Psoas muscle (tissue), 8 donors: ENCODE measurements around the gene MARCHF6. TPM values are rescaled to one million over a fixed set of nuclear protein-coding genes. Genes with fewer than 3 reads are reported as not detected.

ENCODE experiments used
- ATAC-seq, 4 donors: fragments of 200-7000 bp; cut with Tn5 transposase; one replicate each; pipeline ENCODE4 v1.9.1; 2020; ENCODE audit warnings: moderate library complexity in 3 of 4, mild to moderate bottlenecking in 2 of 4
- DNase-seq, 2 donors: peaks; one replicate each; pipeline ENCODE4 v3.0.0-alpha.2; 2020
- H3K27ac ChIP-seq: fragments of 200-600 bp; one replicate; pipeline ENCODE4 v1.8.0; 2022
- H3K27me3 ChIP-seq, 3 donors: fragments of 200-600 bp in 1 of 3; one replicate each; pipeline versions ENCODE4 v1.6.1 to v1.8.0; 2013 to 2022; ENCODE audit warnings: low read length in 2 of 3, mild to moderate bottlenecking in 2 of 3, moderate library complexity in 1 of 3; ENCODE audit not compliant: insufficient read depth in 3 of 3
- H3K36me3 ChIP-seq, 2 donors: fragments of 200-600 bp in 1 of 2; one replicate each; pipeline versions ENCODE4 v1.6.1 to v1.8.0; 2013 to 2022; ENCODE audit warnings: low read depth in 1 of 2, mild to moderate bottlenecking in 1 of 2, moderate library complexity in 1 of 2; ENCODE audit not compliant: insufficient read depth in 1 of 2
- H3K4me1 ChIP-seq: fragments of 200-600 bp; one replicate; pipeline ENCODE4 v1.8.0; 2022
- H3K4me3 ChIP-seq: fragments of 200-600 bp; one replicate; pipeline ENCODE4 v1.8.0; 2022; ENCODE audit warnings: mild to moderate bottlenecking
- H3K9me3 ChIP-seq: fragments of 200-600 bp; one replicate; pipeline ENCODE4 v1.8.0; 2022
- whole genome bisulfite sequencing, 3 donors: extraction: QIAGEN DNeasy Blood & Tissue Kit; methylation state at CpG; one replicate each; pipeline versions ENCODE4 v1.1.6 to v1.1.7; 2013; 5-methylcytosine and 5-hydroxymethylcytosine counted together
- intact Hi-C, 2 donors: fragments of 100-400 bp; cut with DNase I; formaldehyde crosslinking; loops; one replicate each; pipeline versions ENCODE4 v1.11.0 to v1.14.2; 2022
- polyA plus RNA-seq, 3 donors: library from polyadenylated mRNA; stranded (reverse); fragments of 200-250 nt; gene quantifications; one replicate each; pipeline ENCODE4 v1.2.3, GENCODE V29; 2013
- total RNA-seq, 4 donors: library from RNA; stranded (reverse); fragmentation: NEBNext Ultra II Directional in 2 of 4; extraction: Animal tissue kit (Norgen Biotek cat#: 25700) in 2 of 4; gene quantifications; one replicate each; pipeline versions ENCODE4 v1.2.1 to v1.2.4, GENCODE V29; 2021 to 2023
- TF ChIP-seq, protein P1 (sequence below): fragments of 200-600 bp; IDR thresholded peaks from one replicate; pipeline ENCODE4 v1.8.0; 2022; ENCODE audit warnings: antibody characterized with exemption
- donor health status: healthy with polysubstance abuse.
- donor health status: DM: no; HTN: no; CAD: no; lungs with moderate emphysema.
- donor health status: Bipolar disorder and iron deficiency.
- donor health status: healthy.
- donor health status: DM: yes; HTN: yes; CAD: no.
- donor health status: DM: no; HTN: no; CAD: no.
- donor health status: DM: no; HTN: no; CAD: no.
- donor health status: DM: yes; HTN: yes; CAD: no.

MARCHF6 gene
- total and polyA plus RNA-seq, 7 donors = 36.6 to 250 (median 160) TPM

DNA sequence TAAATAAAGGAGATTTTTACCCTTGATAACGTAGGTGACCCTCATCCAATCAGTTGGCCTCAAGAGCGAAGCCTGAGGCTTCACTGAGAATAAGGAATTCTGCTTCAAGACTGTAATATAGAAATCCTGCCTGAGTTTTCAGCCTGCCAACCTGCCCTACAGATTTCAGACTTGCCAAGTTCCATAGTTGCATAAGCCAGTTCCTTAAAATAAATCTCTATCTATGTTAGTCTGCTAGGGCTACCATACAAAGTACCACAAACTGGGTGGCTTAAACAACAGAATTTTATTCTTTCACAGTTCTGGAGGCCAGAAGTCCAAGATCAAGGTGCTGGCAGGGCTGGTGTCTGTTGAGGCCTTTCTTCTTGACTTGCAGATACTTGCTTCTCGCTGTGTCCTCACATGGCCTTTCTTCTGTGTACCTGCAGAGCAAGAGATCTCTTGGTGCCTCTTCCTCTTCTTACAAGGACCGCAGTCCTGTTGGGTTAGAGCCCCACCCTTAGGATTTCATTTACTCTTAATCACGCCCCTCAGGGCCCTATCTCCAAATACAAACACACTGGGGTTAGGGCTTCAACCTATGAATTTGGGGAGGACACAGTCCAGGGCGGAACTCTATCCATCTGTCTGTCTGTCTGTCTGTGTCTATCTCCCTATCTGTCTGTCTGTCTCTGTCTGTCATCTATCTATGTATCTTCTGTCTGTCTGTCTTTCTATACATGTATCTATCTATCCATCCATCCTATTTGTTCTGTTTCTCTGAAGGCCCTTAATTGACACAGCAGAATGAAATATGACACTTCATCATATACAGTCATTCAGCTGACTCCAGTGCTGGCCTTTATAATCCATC is 28.8 kb upstream of the MARCHF6 start:
- no peak overlapping the region for H3K4me3 ChIP-seq
- H3K27me3 ChIP-seq = no peaks in the 10 kb centered on the region
- TF ChIP-seq, protein P1, sequence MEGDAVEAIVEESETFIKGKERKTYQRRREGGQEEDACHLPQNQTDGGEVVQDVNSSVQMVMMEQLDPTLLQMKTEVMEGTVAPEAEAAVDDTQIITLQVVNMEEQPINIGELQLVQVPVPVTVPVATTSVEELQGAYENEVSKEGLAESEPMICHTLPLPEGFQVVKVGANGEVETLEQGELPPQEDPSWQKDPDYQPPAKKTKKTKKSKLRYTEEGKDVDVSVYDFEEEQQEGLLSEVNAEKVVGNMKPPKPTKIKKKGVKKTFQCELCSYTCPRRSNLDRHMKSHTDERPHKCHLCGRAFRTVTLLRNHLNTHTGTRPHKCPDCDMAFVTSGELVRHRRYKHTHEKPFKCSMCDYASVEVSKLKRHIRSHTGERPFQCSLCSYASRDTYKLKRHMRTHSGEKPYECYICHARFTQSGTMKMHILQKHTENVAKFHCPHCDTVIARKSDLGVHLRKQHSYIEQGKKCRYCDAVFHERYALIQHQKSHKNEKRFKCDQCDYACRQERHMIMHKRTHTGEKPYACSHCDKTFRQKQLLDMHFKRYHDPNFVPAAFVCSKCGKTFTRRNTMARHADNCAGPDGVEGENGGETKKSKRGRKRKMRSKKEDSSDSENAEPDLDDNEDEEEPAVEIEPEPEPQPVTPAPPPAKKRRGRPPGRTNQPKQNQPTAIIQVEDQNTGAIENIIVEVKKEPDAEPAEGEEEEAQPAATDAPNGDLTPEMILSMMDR = no peak
- WGBS, 3 donors = 64 to 74% (median 67%) methylated on average over 6 of the region's 6 CpGs
- H3K36me3 ChIP-seq = no peaks in the 10 kb centered on the region
- H3K27ac ChIP-seq = peak overlapping the region; percentile 75
- ATAC-seq = peak in 3 of 4 donors; percentile 64 to 75 (median 68)
- H3K9me3 ChIP-seq = no peaks in the 10 kb centered on the region
- no peak for DNase-seq
- H3K4me1 ChIP-seq = peaks cover 27% of the 10 kb centered on the region
- intact Hi-C loops = no loop called here

DNA sequence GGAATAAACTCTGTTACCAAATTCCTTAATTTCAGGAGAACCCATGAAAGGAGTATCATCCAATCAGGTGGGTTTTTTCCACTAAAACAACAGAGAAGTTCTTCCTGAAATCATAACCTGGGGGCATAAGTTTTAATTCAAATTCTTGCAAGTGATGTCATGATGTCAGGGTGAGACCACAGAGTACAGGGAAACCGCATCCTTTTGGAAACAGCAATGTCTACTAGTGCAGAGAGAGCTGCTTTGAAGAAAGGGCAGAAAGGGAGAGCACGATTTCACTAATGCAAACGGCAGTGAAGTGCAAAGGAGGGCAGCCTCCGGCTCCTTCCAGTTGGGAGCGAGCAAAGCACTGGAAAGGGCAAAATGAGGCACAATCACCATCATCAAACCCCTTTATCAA is 25.2 kb upstream of the MARCHF6 start:
- peaks cover 54% of the 10 kb centered on the region for H3K4me1 ChIP-seq
- ATAC-seq = no peak

DNA sequence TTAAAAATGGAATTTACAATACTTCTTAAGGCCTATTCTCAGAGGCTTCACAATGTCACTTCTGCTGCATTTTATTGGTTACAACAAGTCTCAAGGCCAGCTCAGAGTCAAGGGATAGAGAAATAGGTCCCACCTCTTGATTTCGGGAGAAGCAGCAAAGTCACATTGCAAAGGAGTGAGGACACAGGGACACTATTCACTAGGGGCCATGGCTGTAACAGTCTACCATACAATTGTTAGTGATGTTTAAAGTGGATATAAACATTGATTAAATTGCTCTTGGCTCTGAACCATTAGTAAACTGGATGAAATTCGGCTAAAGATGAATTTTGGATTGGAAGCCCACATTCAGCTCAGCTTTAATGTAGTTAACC is 24.1 kb upstream of the MARCHF6 start:
- no peaks in the 10 kb centered on the region for H3K27me3 ChIP-seq
- intact Hi-C loops = no loop called here
- DNase-seq (no peak), ATAC-seq (no peak)
- H3K27ac ChIP-seq = peak overlapping the region; percentile 66
- no peaks in the 10 kb centered on the region for H3K36me3 ChIP-seq
- H3K9me3 ChIP-seq = no peaks in the 10 kb centered on the region
- 52 to 61% (median 54%) methylated on average over 2 of the region's 2 CpGs for WGBS, 3 donors
- no peak overlapping the region for H3K4me3 ChIP-seq
- TF ChIP-seq, protein P1 = no peak
- H3K4me1 ChIP-seq = peaks cover 47% of the 10 kb centered on the region

More for the DNA sequence above, 25.2 kb upstream of the MARCHF6 start:
- TF ChIP-seq, protein P1 = no peak
- intact Hi-C loops = no loop called here
- no peaks in the 10 kb centered on the region for H3K27me3 ChIP-seq
- H3K9me3 ChIP-seq = no peaks in the 10 kb centered on the region
- H3K36me3 ChIP-seq = no peaks in the 10 kb centered on the region
- H3K4me3 ChIP-seq = no peak overlapping the region
- WGBS, 3 donors = 93 to 95% (median 94%) methylated on average over 5 of the region's 5 CpGs
- H3K27ac ChIP-seq = no peak overlapping the region
- no peak for DNase-seq

DNA sequence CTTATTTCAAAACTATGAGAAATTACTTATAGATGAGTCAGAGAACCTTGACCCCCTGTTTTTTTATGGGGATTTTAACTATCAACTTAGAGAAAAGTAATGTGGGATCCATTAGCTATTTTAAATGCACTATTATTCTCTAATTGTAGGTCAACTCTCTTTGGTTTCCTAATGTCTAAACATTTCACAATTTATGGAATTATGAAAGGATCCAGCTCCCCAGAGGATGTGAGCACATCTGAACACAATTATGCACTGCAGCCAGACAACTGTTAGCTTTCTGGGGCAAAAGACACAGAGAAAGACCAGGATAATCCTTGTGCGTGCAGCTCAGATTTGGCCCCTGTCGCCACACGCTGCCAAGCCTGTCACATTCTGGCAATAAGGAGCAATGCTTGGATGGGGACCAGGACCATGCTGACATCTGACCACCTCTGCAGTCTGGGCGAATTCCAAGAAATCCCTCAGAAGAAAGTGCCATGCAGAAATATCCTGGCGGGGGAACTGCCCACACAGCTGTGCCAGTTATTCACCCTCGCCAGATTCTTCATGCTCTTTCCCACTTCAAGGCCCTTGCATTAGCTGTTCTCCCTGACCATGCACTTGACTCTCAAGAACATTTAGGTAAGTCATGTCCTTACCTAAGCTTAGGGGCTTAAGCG is 23.5 kb upstream of the MARCHF6 start:
- TF ChIP-seq, protein P1 = no peak
- Histone ChIP-seq H3K36me3 (no peaks in the 10 kb centered on the region), H3K27me3 (no peaks in the 10 kb centered on the region), H3K27ac (peak overlapping the region; percentile 66), H3K9me3 (no peaks in the 10 kb centered on the region), H3K4me3 (peak overlapping the region; percentile 4), H3K4me1 (peaks cover 41% of the 10 kb centered on the region)
- intact Hi-C loops = no loop called here
- peak; percentile 41 to 64 (median 50) for ATAC-seq
- WGBS, 3 donors = 13 to 26% (median 24%) methylated on average over 7 of the region's 7 CpGs
- peak; percentile 42 to 70 for DNase-seq
